MM.1S (cell line): ENCODE data around the gene HABP4.
A peak's percentile ranks its signal among the peaks of the same experiment; 100 is the strongest.

ENCODE experiments used
- DNase-seq: peaks from one replicate; pipeline ENCODE4 v3.0.0-alpha.2; 2015
- H2AFZ ChIP-seq: fragments of 300-600 bp; sonication (generic); 2 replicates; pipeline ENCODE4 v1.6.0; 2016; ENCODE audit warnings: antibody characterized with exemption, low read length
- H3F3A ChIP-seq: fragments of 300-600 bp; sonication (generic); 2 replicates; pipeline ENCODE4 v1.6.1; 2016; ENCODE audit warnings: mild to moderate bottlenecking, antibody characterized with exemption, low read length, moderate library complexity, mixed read lengths; ENCODE audit not compliant: insufficient read depth
- H3K27ac ChIP-seq: fragments of 300-600 bp; sonication (generic); 2 replicates; pipeline ENCODE4 v1.5.1; 2016; ENCODE audit warnings: mild to moderate bottlenecking, low read length
- H3K27me3 ChIP-seq: fragments of 300-600 bp; sonication (generic); replicated peaks from 2 replicates; pipeline ENCODE4 v1.6.0; 2016; ENCODE audit warnings: low read length; ENCODE audit not compliant: insufficient read depth
- H3K36me3 ChIP-seq: fragments of 300-600 bp; sonication (generic); replicated peaks from 2 replicates; pipeline ENCODE4 v1.6.1; 2016; ENCODE audit warnings: mild to moderate bottlenecking, low read length, mixed read lengths; ENCODE audit not compliant: insufficient read depth
- H3K4me1 ChIP-seq: fragments of 300-600 bp; sonication (generic); 2 replicates; pipeline ENCODE4 v1.6.1; 2016; ENCODE audit warnings: low read length, mixed read lengths
- H3K4me2 ChIP-seq: fragments of 300-600 bp; sonication (generic); 2 replicates; pipeline ENCODE4 v1.6.0; 2016; ENCODE audit warnings: low read depth, low read length
- H3K4me3 ChIP-seq: fragments of 300-600 bp; sonication (generic); 2 replicates; pipeline ENCODE4 v1.5.1; 2016; ENCODE audit warnings: low read length, mixed read lengths
- H3K79me2 ChIP-seq: fragments of 300-600 bp; sonication (generic); 2 replicates; pipeline ENCODE4 v1.6.1; 2016; ENCODE audit warnings: mixed run types, low read length, mixed read lengths
- H3K9ac ChIP-seq: fragments of 300-600 bp; sonication (generic); 2 replicates; pipeline ENCODE4 v1.6.1; 2016; ENCODE audit warnings: low read length, mixed read lengths
- H3K9me2 ChIP-seq: fragments of 300-600 bp; sonication (generic); replicated peaks from 2 replicates; pipeline ENCODE4 v1.6.1; 2016; ENCODE audit warnings: mild to moderate bottlenecking, low read length, mixed read lengths; ENCODE audit not compliant: insufficient read depth
- H3K9me3 ChIP-seq: fragments of 300-600 bp; sonication (generic); replicated peaks from 2 replicates; pipeline ENCODE4 v1.6.1; 2016; ENCODE audit warnings: mild to moderate bottlenecking, low read length, mixed read lengths; ENCODE audit not compliant: insufficient read depth
- H4K20me1 ChIP-seq: fragments of 300-600 bp; sonication (generic); 2 replicates; pipeline ENCODE4 v1.6.1; 2016; ENCODE audit warnings: mild to moderate bottlenecking, low read length, moderate library complexity, mixed read lengths; ENCODE audit not compliant: insufficient read depth
- EZH2 ChIP-seq: fragments of 300-600 bp; sonication (generic); optimal IDR thresholded peaks from 2 replicates; pipeline ENCODE3; 2017; ENCODE audit warnings: low read depth, mild to moderate bottlenecking, antibody characterized with exemption, low read length, mixed read lengths
- EZH2phosphoT487 ChIP-seq: fragments of 300-600 bp; sonication (generic); IDR thresholded peaks from 2 replicates; pipeline ENCODE4 v1.6.1; 2018; ENCODE audit warnings: antibody characterized with exemption, low read length
- TF ChIP-seq, protein P1 (sequence below): fragments of 300-600 bp; sonication (generic); IDR thresholded peaks from 2 replicates; pipeline ENCODE4 v1.5.1; 2016; ENCODE audit warnings: antibody characterized with exemption, low read length, mixed read lengths

The HABP4 gene, protein sequence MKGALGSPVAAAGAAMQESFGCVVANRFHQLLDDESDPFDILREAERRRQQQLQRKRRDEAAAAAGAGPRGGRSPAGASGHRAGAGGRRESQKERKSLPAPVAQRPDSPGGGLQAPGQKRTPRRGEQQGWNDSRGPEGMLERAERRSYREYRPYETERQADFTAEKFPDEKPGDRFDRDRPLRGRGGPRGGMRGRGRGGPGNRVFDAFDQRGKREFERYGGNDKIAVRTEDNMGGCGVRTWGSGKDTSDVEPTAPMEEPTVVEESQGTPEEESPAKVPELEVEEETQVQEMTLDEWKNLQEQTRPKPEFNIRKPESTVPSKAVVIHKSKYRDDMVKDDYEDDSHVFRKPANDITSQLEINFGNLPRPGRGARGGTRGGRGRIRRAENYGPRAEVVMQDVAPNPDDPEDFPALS

DNA sequence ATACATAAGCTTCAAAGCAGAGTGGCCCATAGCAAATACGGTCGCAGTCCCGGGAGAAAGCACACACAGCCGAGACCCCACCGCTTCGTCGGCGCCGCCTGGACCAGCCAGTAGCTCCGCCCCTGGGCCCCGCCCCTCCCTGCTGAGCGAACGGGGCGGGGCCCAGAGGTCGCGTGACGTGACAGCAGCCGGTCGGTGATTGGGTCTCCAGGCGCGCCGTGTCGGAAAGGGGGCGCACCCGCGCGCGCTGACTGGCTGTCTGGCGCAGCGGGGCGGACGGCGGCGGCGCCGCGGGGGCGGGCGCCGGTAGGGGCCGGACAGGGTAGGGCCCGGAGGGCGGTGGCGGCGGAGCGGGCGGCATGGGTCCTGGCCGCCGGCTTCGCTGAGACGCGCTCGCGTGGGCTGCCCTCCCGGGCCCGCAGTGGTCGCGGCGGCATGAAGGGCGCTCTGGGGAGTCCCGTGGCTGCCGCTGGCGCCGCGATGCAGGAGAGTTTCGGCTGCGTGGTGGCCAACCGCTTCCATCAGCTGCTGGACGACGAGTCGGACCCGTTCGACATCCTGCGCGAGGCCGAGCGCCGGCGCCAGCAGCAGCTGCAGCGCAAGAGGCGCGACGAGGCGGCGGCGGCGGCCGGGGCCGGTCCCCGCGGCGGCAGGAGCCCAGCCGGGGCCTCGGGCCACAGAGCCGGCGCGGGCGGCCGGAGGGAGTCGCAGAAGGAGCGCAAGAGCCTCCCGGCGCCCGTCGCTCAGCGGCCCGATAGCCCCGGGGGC, at the start of gene HABP4:
Gene HABP4, plus strand, starts transcription at position 325 of the 768 bp plus-strand sequence. Its CDS starts 111 bp downstream, at position 436.
- Histone ChIP-seq H3K27me3 (0 out of 2 replicates have a peak, but pooled peaks cover 3% of the 10 kb centered on the region), H3F3A (no peaks in the 10 kb centered on the region), H3K4me2 (peak within 1 kb of the TSS; percentile 93), H3K9ac (peak within 1 kb of the TSS; percentile 27; the same call in 1 of the 2 replicates), H3K27ac (no peak within 1 kb of the TSS), H3K79me2 (no peaks in the 10 kb centered on the region), H2AFZ (peak within 1 kb of the TSS; percentile 80), H3K36me3 (no peaks in the 10 kb centered on the region), H4K20me1 (no peaks in the 10 kb centered on the region), H3K9me3 (no peaks in the 10 kb centered on the region), H3K4me3 (peak within 1 kb of the TSS; percentile 72), H3K9me2 (no peaks in the 10 kb centered on the region), H3K4me1 (no peaks in the 10 kb centered on the region)
- TF ChIP-seq EZH2 (no peak), EZH2phosphoT487 (no peak)
- TF ChIP-seq, protein P1, sequence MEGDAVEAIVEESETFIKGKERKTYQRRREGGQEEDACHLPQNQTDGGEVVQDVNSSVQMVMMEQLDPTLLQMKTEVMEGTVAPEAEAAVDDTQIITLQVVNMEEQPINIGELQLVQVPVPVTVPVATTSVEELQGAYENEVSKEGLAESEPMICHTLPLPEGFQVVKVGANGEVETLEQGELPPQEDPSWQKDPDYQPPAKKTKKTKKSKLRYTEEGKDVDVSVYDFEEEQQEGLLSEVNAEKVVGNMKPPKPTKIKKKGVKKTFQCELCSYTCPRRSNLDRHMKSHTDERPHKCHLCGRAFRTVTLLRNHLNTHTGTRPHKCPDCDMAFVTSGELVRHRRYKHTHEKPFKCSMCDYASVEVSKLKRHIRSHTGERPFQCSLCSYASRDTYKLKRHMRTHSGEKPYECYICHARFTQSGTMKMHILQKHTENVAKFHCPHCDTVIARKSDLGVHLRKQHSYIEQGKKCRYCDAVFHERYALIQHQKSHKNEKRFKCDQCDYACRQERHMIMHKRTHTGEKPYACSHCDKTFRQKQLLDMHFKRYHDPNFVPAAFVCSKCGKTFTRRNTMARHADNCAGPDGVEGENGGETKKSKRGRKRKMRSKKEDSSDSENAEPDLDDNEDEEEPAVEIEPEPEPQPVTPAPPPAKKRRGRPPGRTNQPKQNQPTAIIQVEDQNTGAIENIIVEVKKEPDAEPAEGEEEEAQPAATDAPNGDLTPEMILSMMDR = no peak
- peak; percentile 95 for DNase-seq

DNA sequence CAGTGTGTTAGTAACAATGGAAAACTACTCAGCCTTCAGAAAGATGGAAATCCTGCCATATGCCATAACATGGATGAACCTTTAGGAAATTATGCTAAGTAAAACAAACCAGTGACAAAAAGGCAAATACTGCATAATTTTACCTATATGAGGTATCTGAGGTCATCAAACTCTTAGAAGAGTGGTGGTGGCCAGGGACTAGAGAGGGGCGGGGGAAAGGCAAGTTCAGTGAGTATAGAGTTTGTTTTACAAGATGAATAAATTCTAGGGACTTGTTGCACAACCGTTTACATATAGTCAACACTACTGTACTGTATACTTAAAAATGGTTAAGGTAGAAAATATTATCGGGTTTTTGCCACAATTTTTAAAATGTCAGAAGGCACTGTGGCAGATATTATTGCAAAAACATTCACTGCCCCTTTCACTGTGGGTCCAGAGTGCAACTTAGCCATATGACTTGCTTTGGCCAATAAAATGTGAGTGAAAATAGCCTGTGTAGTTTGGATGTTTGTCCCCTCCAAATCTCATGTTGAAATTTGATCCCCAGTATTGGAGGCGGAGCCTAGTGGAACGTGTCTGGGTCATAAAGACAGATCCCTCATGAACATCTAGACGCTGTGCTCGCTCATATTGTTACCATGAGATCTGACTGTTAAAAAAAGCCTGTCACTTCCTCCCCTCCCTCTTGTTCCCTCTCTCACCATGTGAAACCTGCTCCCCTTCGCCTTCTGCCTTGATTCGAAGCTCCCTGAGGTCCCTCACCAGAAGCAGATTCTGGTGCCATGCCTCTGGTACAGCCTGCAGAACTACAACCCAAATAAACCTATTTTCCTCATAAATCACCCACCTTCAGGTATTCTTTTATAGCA, 41.3 kb upstream of the HABP4 start:
- TF ChIP-seq EZH2 (no peak), EZH2phosphoT487 (no peak)
- TF ChIP-seq, protein P1 = no peak
- Histone ChIP-seq H3K4me3 (no peak overlapping the region), H3F3A (0 out of 2 replicates have a peak, but pooled peaks cover 2% of the 10 kb centered on the region), H3K4me2 (no peak overlapping the region), H3K27me3 (no peaks in the 10 kb centered on the region), H3K9ac (no peak overlapping the region), H4K20me1 (peaks cover 15% of the 10 kb centered on the region), H3K9me3 (no peaks in the 10 kb centered on the region), H3K36me3 (no peaks in the 10 kb centered on the region; the same call in 1 of the 2 replicates), H3K9me2 (no peaks in the 10 kb centered on the region), H3K79me2 (peaks cover 90% of the 10 kb centered on the region), H3K4me1 (0 out of 2 replicates have a peak, but pooled peaks cover under 1% of the 10 kb centered on the region), H3K27ac (no peak overlapping the region), H2AFZ (no peak overlapping the region)
- no peak for DNase-seq

DNA sequence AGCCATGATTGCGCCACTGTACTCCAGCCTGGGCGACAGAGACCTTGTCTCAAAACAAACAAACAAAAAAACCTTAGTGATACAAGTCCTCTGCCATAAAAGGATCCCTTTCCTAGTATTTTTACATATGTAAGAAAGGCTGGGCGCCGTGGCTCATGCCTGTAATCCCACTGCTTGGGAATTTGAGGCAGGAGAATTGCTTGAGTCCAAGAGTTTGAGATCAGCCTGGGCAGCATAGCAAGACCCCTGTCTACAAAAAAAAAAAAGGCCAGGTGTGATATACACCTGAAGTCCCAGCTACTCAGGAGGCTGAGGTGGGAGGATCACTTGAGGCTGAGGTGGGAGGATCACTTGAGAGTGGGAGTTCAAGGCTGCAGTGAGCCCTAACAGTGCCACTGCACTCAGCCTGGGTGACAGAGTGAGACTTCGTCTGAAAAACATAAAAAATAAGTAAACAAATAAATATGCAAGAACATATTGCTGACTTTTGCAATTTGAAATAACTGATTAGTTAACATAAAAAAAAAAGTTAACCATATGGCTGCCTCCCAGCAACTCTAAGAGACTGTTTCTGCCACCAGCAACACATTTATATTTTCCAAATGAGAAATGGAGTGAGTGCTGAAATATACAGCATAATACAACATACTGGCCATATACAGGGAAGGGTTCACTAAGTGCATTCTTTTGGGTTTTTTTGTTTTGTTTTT, 38.7 kb upstream of the HABP4 start:
- no peak overlapping the region for H3K4me2 ChIP-seq
- no peak for DNase-seq

More for the DNA sequence above, 38.7 kb upstream of the HABP4 start:
- Histone ChIP-seq H3K27ac (no peak overlapping the region), H3F3A (peaks cover 9% of the 10 kb centered on the region; the same call in 1 of the 2 replicates), H3K4me3 (no peak overlapping the region), H3K27me3 (no peaks in the 10 kb centered on the region), H4K20me1 (peaks cover 24% of the 10 kb centered on the region), H3K79me2 (peaks cover 92% of the 10 kb centered on the region), H2AFZ (no peak overlapping the region), H3K4me1 (peaks cover 7% of the 10 kb centered on the region; the same call in 1 of the 2 replicates), H3K9me2 (no peaks in the 10 kb centered on the region), H3K36me3 (no peaks in the 10 kb centered on the region; the same call in 1 of the 2 replicates), H3K9me3 (no peaks in the 10 kb centered on the region), H3K9ac (no peak overlapping the region)
- TF ChIP-seq EZH2phosphoT487 = no peak
- TF ChIP-seq EZH2 = no peak
- TF ChIP-seq, protein P1 = no peak
